GM23338 (cell line): ENCODE results near the gene SPATA20. TPM values are rescaled to one million over a fixed set of nuclear protein-coding genes. Genes with fewer than 3 reads are reported as not detected.

ENCODE experiments used
- ETS1 ChIP-seq: IDR thresholded peaks from 2 replicates; pipeline ENCODE4 v1.6.1; 2016; ENCODE audit warnings: antibody characterized with exemption
- NANOG ChIP-seq: IDR thresholded peaks from 2 replicates; pipeline ENCODE4 v1.6.1; 2016; ENCODE audit warnings: antibody characterized with exemption, borderline replicate concordance
- STAT1 ChIP-seq: IDR thresholded peaks from one replicate; pipeline ENCODE4 v1.6.1; 2016; ENCODE audit warnings: antibody characterized with exemption; ENCODE audit not compliant: unreplicated experiment
- ZNF462 ChIP-seq: fragments of 250-450 bp; sonication (Bioruptor Pico); IDR thresholded peaks from 2 replicates; pipeline ENCODE4 v1.5.0; 2020; ENCODE audit warnings: mild to moderate bottlenecking, moderate library complexity
- polyA plus RNA-seq: library from polyadenylated mRNA; unstranded; fragments of >200 nt; fragmentation: Nextera tagmentation; extraction: Ambion mirVana; gene quantifications from 2 replicates; pipeline ENCODE4 v1.2.1, GENCODE V29; 2016
- total RNA-seq: library from RNA; depleted of rRNA; stranded (reverse); fragments of >200 nt; shearing (Covaris generic); gene quantifications from 2 replicates; pipeline ENCODE4 v1.2.3, GENCODE V29; 2014
- TF ChIP-seq, protein P1 (sequence below), 2 experiments: fragments of 200-600 bp in 1 of 2; sonication (generic) in 1 of 2; conservative IDR thresholded peaks; 2 replicates each; pipeline versions ENCODE4 v1.5.1 to v1.6.1; 2016 to 2017; ENCODE audit warnings: antibody characterized with exemption in 2 of 2, low read depth in 2 of 2, mild to moderate bottlenecking in 2 of 2, moderate library complexity in 1 of 2
- TF ChIP-seq, protein P2 (sequence below): IDR thresholded peaks from one replicate; pipeline ENCODE4 v1.6.1; 2018; ENCODE audit warnings: antibody characterized with exemption; ENCODE audit not compliant: unreplicated experiment

The SPATA20 gene
- total and polyA plus RNA-seq, 2 experiments from 2014 or later, result 13.8 to 32.7 TPM

GRCh38 chr17:50544516-50544915 lies 2.5 kb upstream of the SPATA20 start (continued):
- TF ChIP-seq ZNF462 (no peak), NANOG (no peak), ETS1 (no peak), STAT1 (no peak)
- TF ChIP-seq, protein P1, sequence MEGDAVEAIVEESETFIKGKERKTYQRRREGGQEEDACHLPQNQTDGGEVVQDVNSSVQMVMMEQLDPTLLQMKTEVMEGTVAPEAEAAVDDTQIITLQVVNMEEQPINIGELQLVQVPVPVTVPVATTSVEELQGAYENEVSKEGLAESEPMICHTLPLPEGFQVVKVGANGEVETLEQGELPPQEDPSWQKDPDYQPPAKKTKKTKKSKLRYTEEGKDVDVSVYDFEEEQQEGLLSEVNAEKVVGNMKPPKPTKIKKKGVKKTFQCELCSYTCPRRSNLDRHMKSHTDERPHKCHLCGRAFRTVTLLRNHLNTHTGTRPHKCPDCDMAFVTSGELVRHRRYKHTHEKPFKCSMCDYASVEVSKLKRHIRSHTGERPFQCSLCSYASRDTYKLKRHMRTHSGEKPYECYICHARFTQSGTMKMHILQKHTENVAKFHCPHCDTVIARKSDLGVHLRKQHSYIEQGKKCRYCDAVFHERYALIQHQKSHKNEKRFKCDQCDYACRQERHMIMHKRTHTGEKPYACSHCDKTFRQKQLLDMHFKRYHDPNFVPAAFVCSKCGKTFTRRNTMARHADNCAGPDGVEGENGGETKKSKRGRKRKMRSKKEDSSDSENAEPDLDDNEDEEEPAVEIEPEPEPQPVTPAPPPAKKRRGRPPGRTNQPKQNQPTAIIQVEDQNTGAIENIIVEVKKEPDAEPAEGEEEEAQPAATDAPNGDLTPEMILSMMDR (conservative IDR thresholded peaks at IDR 0.05; ENCODE audit: low read depth in 2 of 2), result no peak
- TF ChIP-seq, protein P2, sequence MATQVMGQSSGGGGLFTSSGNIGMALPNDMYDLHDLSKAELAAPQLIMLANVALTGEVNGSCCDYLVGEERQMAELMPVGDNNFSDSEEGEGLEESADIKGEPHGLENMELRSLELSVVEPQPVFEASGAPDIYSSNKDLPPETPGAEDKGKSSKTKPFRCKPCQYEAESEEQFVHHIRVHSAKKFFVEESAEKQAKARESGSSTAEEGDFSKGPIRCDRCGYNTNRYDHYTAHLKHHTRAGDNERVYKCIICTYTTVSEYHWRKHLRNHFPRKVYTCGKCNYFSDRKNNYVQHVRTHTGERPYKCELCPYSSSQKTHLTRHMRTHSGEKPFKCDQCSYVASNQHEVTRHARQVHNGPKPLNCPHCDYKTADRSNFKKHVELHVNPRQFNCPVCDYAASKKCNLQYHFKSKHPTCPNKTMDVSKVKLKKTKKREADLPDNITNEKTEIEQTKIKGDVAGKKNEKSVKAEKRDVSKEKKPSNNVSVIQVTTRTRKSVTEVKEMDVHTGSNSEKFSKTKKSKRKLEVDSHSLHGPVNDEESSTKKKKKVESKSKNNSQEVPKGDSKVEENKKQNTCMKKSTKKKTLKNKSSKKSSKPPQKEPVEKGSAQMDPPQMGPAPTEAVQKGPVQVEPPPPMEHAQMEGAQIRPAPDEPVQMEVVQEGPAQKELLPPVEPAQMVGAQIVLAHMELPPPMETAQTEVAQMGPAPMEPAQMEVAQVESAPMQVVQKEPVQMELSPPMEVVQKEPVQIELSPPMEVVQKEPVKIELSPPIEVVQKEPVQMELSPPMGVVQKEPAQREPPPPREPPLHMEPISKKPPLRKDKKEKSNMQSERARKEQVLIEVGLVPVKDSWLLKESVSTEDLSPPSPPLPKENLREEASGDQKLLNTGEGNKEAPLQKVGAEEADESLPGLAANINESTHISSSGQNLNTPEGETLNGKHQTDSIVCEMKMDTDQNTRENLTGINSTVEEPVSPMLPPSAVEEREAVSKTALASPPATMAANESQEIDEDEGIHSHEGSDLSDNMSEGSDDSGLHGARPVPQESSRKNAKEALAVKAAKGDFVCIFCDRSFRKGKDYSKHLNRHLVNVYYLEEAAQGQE, result no peak
